K562 (cell line): ENCODE measurements around the gene PEAR1. TPM values are rescaled to one million over a fixed set of nuclear protein-coding genes. Genes with fewer than 3 reads are reported as not detected.
A peak's percentile ranks its signal among the peaks of the same experiment; 100 is the strongest.

Source experiments
- ARNT ChIP-seq, 2 experiments: fragments of 450-650 bp; IDR thresholded peaks; 2 replicates each; pipeline ENCODE4 v1.6.1; 2016; ENCODE audit warnings: mild to moderate bottlenecking in 1 of 2
- BRF2 ChIP-seq: IDR thresholded peaks from 3 replicates; pipeline ENCODE4 v1.6.1; 2011; ENCODE audit warnings: borderline replicate concordance, mild to moderate bottlenecking; ENCODE audit not compliant: insufficient read length, insufficient read depth
- CHD2 ChIP-seq: IDR thresholded peaks from 2 replicates; pipeline ENCODE4 v1.6.1; 2011; ENCODE audit warnings: low read depth, low read length
- ELF1 ChIP-seq: fragments of 200-800 bp; sonication (Bioruptor generic); IDR thresholded peaks from 2 replicates; pipeline ENCODE4 v1.6.1; 2016; ENCODE audit warnings: missing genetic modification characterization, missing compliant biosample characterization
- EP300 ChIP-seq: IDR thresholded peaks from 2 replicates; pipeline ENCODE4 v1.6.1; 2012; ENCODE audit warnings: low read length, improper control_type of control experiment
- ETV6 ChIP-seq, 3 experiments: fragments of 150-350 bp in 1 of 3; sonication (generic) in 1 of 3; formaldehyde crosslinking in 1 of 3; IDR thresholded peaks; 2 replicates each; pipeline versions ENCODE4 v1.6.1 to v1.8.0; 2014 to 2022; ENCODE audit warnings: borderline replicate concordance in 2 of 3, low read depth in 2 of 3, antibody characterized with exemption in 1 of 3, low read length in 1 of 3, mild to moderate bottlenecking in 1 of 3, missing genetic modification reagents in 1 of 3
- JUNB ChIP-seq: fragments of 450-650 bp; formaldehyde crosslinking; conservative IDR thresholded peaks from 2 replicates; pipeline ENCODE4 v1.4.0; 2020; ENCODE audit warnings: mild to moderate bottlenecking
- KLF6 ChIP-seq: fragments of 250-450 bp; sonication (Bioruptor Pico); IDR thresholded peaks from 2 replicates; pipeline ENCODE4 v1.4.0; 2020; ENCODE audit warnings: mild to moderate bottlenecking, moderate library complexity, borderline replicate concordance
- NR3C1 ChIP-seq: sonication (generic); formaldehyde crosslinking; IDR thresholded peaks from 2 replicates; pipeline ENCODE4 v1.8.1; 2022; ENCODE audit warnings: missing genetic modification reagents
- OTX1 ChIP-seq: fragments of 450-650 bp; formaldehyde crosslinking; IDR thresholded peaks from 2 replicates; pipeline ENCODE4 v1.4.0; 2022; ENCODE audit warnings: mild to moderate bottlenecking
- SLC30A9 ChIP-seq: fragments of 250-450 bp; sonication (Bioruptor Pico); IDR thresholded peaks from 2 replicates; pipeline ENCODE4 v1.8.0; 2022; ENCODE audit warnings: mild to moderate bottlenecking, moderate library complexity
- SREBF2 ChIP-seq: sonication (generic); formaldehyde crosslinking; IDR thresholded peaks from 2 replicates; pipeline ENCODE4 v1.4.0; 2020; ENCODE audit warnings: mild to moderate bottlenecking, missing genetic modification reagents
- TFAP4 ChIP-seq: sonication (generic); formaldehyde crosslinking; IDR thresholded peaks from 2 replicates; pipeline ENCODE4 v1.8.0; 2022; ENCODE audit warnings: missing genetic modification reagents, mild to moderate bottlenecking, moderate library complexity, borderline replicate concordance
- ZFP30 ChIP-seq: fragments of 250-450 bp; sonication (Bioruptor Pico); IDR thresholded peaks from 2 replicates; pipeline ENCODE4 v1.8.0; 2022; ENCODE audit warnings: moderate library complexity, mild to moderate bottlenecking, inconsistent platforms, borderline replicate concordance
- ZNF134 ChIP-seq: fragments of 250-450 bp; sonication (Bioruptor Pico); conservative IDR thresholded peaks from 2 replicates; pipeline ENCODE4 v1.4.0; 2020
- ZNF347 ChIP-seq: fragments of 450-650 bp; formaldehyde crosslinking; IDR thresholded peaks from 2 replicates; pipeline ENCODE4 v1.4.0; 2020; ENCODE audit warnings: low read depth, mild to moderate bottlenecking, moderate library complexity
- ZNF407 ChIP-seq: fragments of 450-650 bp; IDR thresholded peaks from 2 replicates; pipeline ENCODE4 v1.6.1; 2016; ENCODE audit warnings: low read depth
- polyA plus RNA-seq, 8 experiments: library from polyadenylated mRNA; depleted of rRNA in 4 of 8; stranded (reverse) in 5 of 8; unstranded in 3 of 8; fragments of >200 nt; fragmentation: Nextera tagmentation in 2 of 8; fragmentation: Illumina TruSeq in 1 of 8; extraction: Ambion mirVana in 2 of 8; extraction: Trizol in 1 of 8; gene quantifications; 2 replicates each; pipeline versions ENCODE4 v1.2.1 to v1.2.3, GENCODE V29; 2011 to 2014; ENCODE audit warnings: inconsistent platforms in 1 of 8, missing spikeins in 1 of 8
- total RNA-seq, 7 experiments: library from RNA; depleted of rRNA in 6 of 7; stranded (reverse); fragments of >200 nt in 6 of 7; fragmentation: Illumina TruSeq in 2 of 7; extraction: Trizol in 2 of 7; gene quantifications; 2 replicates each; pipeline versions ENCODE4 v1.2.1 to v1.2.3, GENCODE V29; 2011 to 2021; ENCODE audit warnings: low replicate concordance in 1 of 7

Gene PEAR1
- total and polyA plus RNA-seq, 9 of the 15 experiments (the other 6 are each of a cell fraction or from before 2014, with no cell fraction given) = 0.87 to 13.9 (median 6.1) TPM

GRCh38 chr1:156894711-156895454 lies 1.4 kb downstream of the PEAR1 start (continued):
- TF ChIP-seq ZNF407 (no peak), SLC30A9 (CRISPR knock-in tag) (no peak), TFAP4 (CRISPR knock-in tag) (peak; percentile 33; the same call in 1 of the 2 replicates), CHD2 (no peak), OTX1 (CRISPR knock-in tag) (no peak), ZNF347 (CRISPR knock-in tag) (no peak), NR3C1 (CRISPR knock-in tag) (no peak), ETV6 (IDR thresholded peaks at IDR 0.05; ENCODE audit: borderline replicate concordance in 1 of 2, low read depth in 2 of 2, low read length in 1 of 2) (no peak), ETV6 (CRISPR knock-in tag; IDR thresholded peaks at IDR 0.05; ENCODE audit: borderline replicate concordance) (no peak), ZNF134 (CRISPR knock-in tag) (no peak), EP300 (peak; percentile 53; the same call in 1 of the 2 replicates), SREBF2 (CRISPR knock-in tag) (no peak), KLF6 (CRISPR knock-in tag) (no peak), BRF2 (no peak), ARNT (IDR thresholded peaks at IDR 0.05) (no peak), ZFP30 (CRISPR knock-in tag) (no peak), ELF1 (tag) (no peak), JUNB (CRISPR knock-in tag) (no peak)
